ENCODE results near the gene ANKRD49.

ANKRD49 gene

GRCh38 chr11:94545264-94546161, 51.7 kb downstream of the ANKRD49 start:
- no peak for TF ChIP-seq CTCF (IDR thresholded peaks at IDR 0.05; ENCODE audit: low read depth, low read length)
- peak overlapping the region; percentile 64 for H3K4me3 ChIP-seq (ENCODE audit: low read depth, low read length)

- H3K4me3 ChIP-seq (ENCODE audit: low read depth, low read length), result 0 out of 2 replicates have a peak overlapping the region, but pooled peaks have one; percentile 10
- TF ChIP-seq CTCF (IDR thresholded peaks at IDR 0.05; ENCODE audit: low read depth, low read length), result no peak
Measured at GRCh38 chr11:94546162-94546470, 52.3 kb downstream of the ANKRD49 start.

GRCh38 chr11:94546886-94547285, 53.1 kb downstream of the ANKRD49 start:
- no peak for TF ChIP-seq CTCF (IDR thresholded peaks at IDR 0.05; ENCODE audit: low read depth, low read length)

GRCh38 chr11:94549146-94549545, 55.4 kb downstream of the ANKRD49 start:
- no peak overlapping the region for H3K4me3 ChIP-seq (ENCODE audit: low read depth, low read length)

More at GRCh38 chr11:94546886-94547285, 53.1 kb downstream of the ANKRD49 start:
- H3K4me3 ChIP-seq (ENCODE audit: low read depth, low read length), result 0 out of 2 replicates have a peak overlapping the region, but pooled peaks have one; percentile 9

More at GRCh38 chr11:94549146-94549545, 55.4 kb downstream of the ANKRD49 start:
- no peak for TF ChIP-seq CTCF (IDR thresholded peaks at IDR 0.05; ENCODE audit: low read depth, low read length)

Data from WI38 (cell line).